ENCODE data around the gene SLC25A11. TPM values are rescaled to one million over a fixed set of nuclear protein-coding genes. Genes with fewer than 3 reads are reported as not detected.

SLC25A11 gene
- total RNA-seq, 1 donor from 2014 or later = 28.3 TPM

Small RNA genes within 50 kb of the gene (microRNA-seq; reads per million reads assigned to microRNA genes)
- gene MIR6864 (not detected), gene MIR6865 (not detected)

Other genes starting within 250 kb of the SLC25A11 start
- gene PELP1, start 235.9 kb downstream of the SLC25A11 start, total RNA-seq = 40.9 TPM
- 107 TPM for gene ARRB2, start 229.4 kb downstream of the SLC25A11 start, total RNA-seq
- 14.3 TPM for gene MED11, start 208.6 kb downstream of the SLC25A11 start, total RNA-seq
- 3.3 TPM for gene ZMYND15, start 200.2 kb downstream of the SLC25A11 start, total RNA-seq
- 30.3 TPM for gene CXCL16, start 200.1 kb downstream of the SLC25A11 start, total RNA-seq
- gene TM4SF5, start 168.2 kb downstream of the SLC25A11 start, total RNA-seq = not detected
- 5.4 TPM for gene VMO1, start 153.7 kb downstream of the SLC25A11 start, total RNA-seq
- gene GLTPD2, start 151.1 kb downstream of the SLC25A11 start, total RNA-seq = not detected
- 70.7 TPM for gene PSMB6, start 143.9 kb downstream of the SLC25A11 start, total RNA-seq
- gene PLD2, start 132.9 kb downstream of the SLC25A11 start, total RNA-seq = 47.0 TPM
- 95.0 TPM for gene MINK1, start 106.7 kb downstream of the SLC25A11 start, total RNA-seq
- 2.4 TPM for gene C17orf107, start 40.5 kb downstream of the SLC25A11 start, total RNA-seq
- 2.3 TPM for gene CHRNE, start 36.9 kb downstream of the SLC25A11 start, total RNA-seq
- not detected for gene GP1BA, start 7.8 kb downstream of the SLC25A11 start, total RNA-seq
- gene RNF167, start 222 bp upstream of the SLC25A11 start, total RNA-seq = 76.5 TPM
- gene PFN1, start 8.5 kb upstream of the SLC25A11 start, total RNA-seq = 234 TPM
- gene ENO3, start 11.1 kb upstream of the SLC25A11 start, total RNA-seq = 5.1 TPM
- gene SPAG7, start 27.8 kb upstream of the SLC25A11 start, total RNA-seq = 50.8 TPM
- 62.9 TPM for gene CAMTA2, start 47.6 kb upstream of the SLC25A11 start, total RNA-seq
- 1.6 TPM for gene INCA1, start 57.5 kb upstream of the SLC25A11 start, total RNA-seq
- 143 TPM for gene KIF1C, start 57.9 kb upstream of the SLC25A11 start, total RNA-seq
- gene SLC52A1, start 95.4 kb upstream of the SLC25A11 start, total RNA-seq = not detected
- 6.6 TPM for gene ZFP3, start 138.4 kb upstream of the SLC25A11 start, total RNA-seq
- gene ZNF232, start 171.8 kb upstream of the SLC25A11 start, total RNA-seq = 10.0 TPM
- gene USP6, start 176.0 kb upstream of the SLC25A11 start, total RNA-seq = 0.31 TPM